Adrenal gland (tissue), 12 donors: ENCODE data around the gene PRELID2. TPM values are rescaled to one million over a fixed set of nuclear protein-coding genes. Genes with fewer than 3 reads are reported as not detected.

Experiments
- DNase-seq, 7 donors: peaks; one replicate each; pipeline ENCODE4 v3.0.0-alpha.2; 2019 to 2020
- H3K27ac ChIP-seq, 5 donors: fragments of 200-600 bp; sonication (generic) in 4 of 5; 1 replicate in 3 of 5; 2 replicates in 2 of 5; pipeline versions ENCODE4 v1.5.1 to v1.8.0; 2016 to 2020; ENCODE audit warnings: mild to moderate bottlenecking in 1 of 5
- H3K27me3 ChIP-seq: fragments of 200-600 bp; 2 replicates; pipeline ENCODE4 v1.8.0; 2021
- H3K36me3 ChIP-seq, 2 donors: fragments of 200-600 bp; replicated peaks in 1 of 2; 1 replicate in 1 of 2; 2 replicates in 1 of 2; pipeline versions ENCODE4 v1.5.1 to v1.8.0; 2018 to 2022
- H3K4me1 ChIP-seq, 2 donors: fragments of 200-600 bp; replicated peaks in 1 of 2; 1 replicate in 1 of 2; 2 replicates in 1 of 2; pipeline versions ENCODE4 v1.5.1 to v1.8.0; 2018 to 2021
- H3K4me3 ChIP-seq, 4 donors: fragments of 200-600 bp; sonication (generic) in 3 of 4; one replicate each; pipeline ENCODE4 v1.5.1; 2016 to 2018
- H3K9me3 ChIP-seq, 3 donors: fragments of 200-600 bp; sonication (generic) in 1 of 3; replicated peaks in 1 of 3; 1 replicate in 2 of 3; 2 replicates in 1 of 3; pipeline versions ENCODE4 v1.5.1 to v1.8.0; 2016 to 2021
- CTCF ChIP-seq, 6 experiments: fragments of 450-650 bp in 4 of 6; fragments of 200-600 bp in 2 of 6; sonication (generic) in 1 of 6; IDR thresholded peaks; 1 replicate in 5 of 6; 2 replicates in 1 of 6; pipeline versions ENCODE4 v1.5.1 to v1.8.0; 2016 to 2021; ENCODE audit warnings: antibody characterized with exemption in 6 of 6, mild to moderate bottlenecking in 2 of 6, moderate library complexity in 1 of 6
- POLR2A ChIP-seq, 2 donors: fragments of 450-650 bp; IDR thresholded peaks; one replicate each; pipeline ENCODE4 v1.6.1; 2017; ENCODE audit warnings: antibody characterized with exemption in 2 of 2, mild to moderate bottlenecking in 2 of 2, moderate library complexity in 1 of 2
- WGBS, 4 donors: extraction: QIAGEN DNeasy Blood & Tissue Kit in 2 of 4; methylation state at CpG; one replicate each; pipeline versions ENCODE4 v1.1.5 to v1.1.7; 2013 to 2017; 5-methylcytosine and 5-hydroxymethylcytosine counted together
- intact Hi-C, 2 donors: fragments of 100-400 bp; cut with DNase I; formaldehyde crosslinking; loops; one replicate each; pipeline versions ENCODE4 v1.14.1 to v1.15.0; 2022 to 2023
- polyA plus RNA-seq, 3 donors: library from polyadenylated mRNA; stranded (reverse); fragments of 200-250 nt in 2 of 3; fragments of 350-450 nt in 1 of 3; fragmentation: Illumina TruSeq in 1 of 3; extraction: RNeasy Lipid Tissue Mini Kit (QIAGEN cat#74804) in 1 of 3; gene quantifications; one replicate each; pipeline ENCODE4 v1.2.3, GENCODE V29; 2013 to 2014
- total RNA-seq, 9 donors: library from RNA; depleted of rRNA in 4 of 9; stranded (reverse); fragments of >200 nt in 4 of 9; fragments of 120-200 nt in 1 of 9; fragmentation: NEBNext Ultra II Directional in 1 of 9; extraction: Animal tissue kit (Norgen Biotek cat#: 25700) in 1 of 9; gene quantifications; one replicate each; pipeline versions ENCODE4 v1.1.0 to v1.2.4, GENCODE V29; 2013 to 2023
- donor health status: healthy with polysubstance abuse.
- donor health status: Bipolar disorder and iron deficiency.
- donor health status: DM: yes; HTN: yes; CAD: no.
- donor health status: DM: no; HTN: no; CAD: no.
- donor health status: DM: no; HTN: no; CAD: no.
- donor health status: DM: yes; HTN: yes; CAD: no.

The PRELID2 gene
- total and polyA plus RNA-seq, 12 donors, result 2.5 to 42.2 (median 5.0) TPM

GRCh38 chr5:145824040-145824439, 11.1 kb downstream of the PRELID2 start:
- DNase-seq, result no peak
- Histone ChIP-seq H3K27ac (no peak overlapping the region), H3K9me3 (no peaks in the 10 kb centered on the region), H3K4me1 (no peaks in the 10 kb centered on the region), H3K4me3 (no peak overlapping the region), H3K36me3 (no peaks in the 10 kb centered on the region), H3K27me3 (no peaks in the 10 kb centered on the region)
- intact Hi-C loops, result no loop called here
- no peak for TF ChIP-seq POLR2A (IDR thresholded peaks at IDR 0.05)
- TF ChIP-seq CTCF (IDR thresholded peaks at IDR 0.05), result no peak
- 45 to 62% (median 60%) methylated on average over 4 of the region's 4 CpGs for WGBS, 4 donors

- no peak overlapping the region for H3K27ac ChIP-seq
- H3K36me3 ChIP-seq, result no peaks in the 10 kb centered on the region
- H3K4me3 ChIP-seq, result no peak overlapping the region
- WGBS, 4 donors, result 86 to 93% (median 88%) methylated on average over 4 of the region's 4 CpGs
- no peaks in the 10 kb centered on the region for H3K27me3 ChIP-seq
- no peaks in the 10 kb centered on the region for H3K4me1 ChIP-seq
- no peak for TF ChIP-seq POLR2A (IDR thresholded peaks at IDR 0.05)
- no peak for TF ChIP-seq CTCF (IDR thresholded peaks at IDR 0.05)
- intact Hi-C loops, result loop anchor here in 1 of 2 donors (10.0 kb wide), 1 partner anchor 124 kb away; no protein-coding TSS in a partner anchor
- no peak for DNase-seq
- H3K9me3 ChIP-seq, result no peaks in the 10 kb centered on the region
These were observed 16.5 kb downstream of the PRELID2 start for GRCh38 chr5:145818604-145819003.

GRCh38 chr5:145812877-145813276, 22.3 kb downstream of the PRELID2 start:
- Histone ChIP-seq H3K36me3 (no peaks in the 10 kb centered on the region), H3K27ac (no peak overlapping the region), H3K4me3 (no peak overlapping the region), H3K27me3 (no peaks in the 10 kb centered on the region), H3K4me1 (no peaks in the 10 kb centered on the region), H3K9me3 (no peaks in the 10 kb centered on the region)
- TF ChIP-seq CTCF (IDR thresholded peaks at IDR 0.05) (no peak), POLR2A (IDR thresholded peaks at IDR 0.05) (no peak)
- 67 to 90% (median 81%) methylated on average over 1 of the region's 1 CpG for WGBS, 4 donors
- DNase-seq, result no peak
- intact Hi-C loops, result loop anchor here (5.0 to 10.0 kb wide), 2 partner anchors 118 to 131 kb away; no protein-coding TSS in a partner anchor

GRCh38 chr5:145811834-145812625, 23.1 kb downstream of the PRELID2 start:
- H3K36me3 ChIP-seq, result no peaks in the 10 kb centered on the region
- 63 to 82% (median 75%) methylated on average over 3 of the region's 3 CpGs for WGBS, 4 donors
- intact Hi-C loops, result loop anchor here (5.0 to 10.0 kb wide), 2 partner anchors 117 to 130 kb away; no protein-coding TSS in a partner anchor

More at GRCh38 chr5:145811834-145812625, 23.1 kb downstream of the PRELID2 start:
- peak in 5 of 6 experiments; percentile 20 to 57 (median 45) for TF ChIP-seq CTCF (IDR thresholded peaks at IDR 0.05)
- TF ChIP-seq POLR2A (IDR thresholded peaks at IDR 0.05), result no peak
- no peaks in the 10 kb centered on the region for H3K4me1 ChIP-seq
- no peak overlapping the region for H3K4me3 ChIP-seq
- H3K27me3 ChIP-seq, result no peaks in the 10 kb centered on the region
- peak; percentile 24 to 74 (median 32) for DNase-seq
- no peaks in the 10 kb centered on the region for H3K9me3 ChIP-seq
- no peak overlapping the region for H3K27ac ChIP-seq
